ENCODE results near the gene GORASP2.

GORASP2 gene

DNA sequence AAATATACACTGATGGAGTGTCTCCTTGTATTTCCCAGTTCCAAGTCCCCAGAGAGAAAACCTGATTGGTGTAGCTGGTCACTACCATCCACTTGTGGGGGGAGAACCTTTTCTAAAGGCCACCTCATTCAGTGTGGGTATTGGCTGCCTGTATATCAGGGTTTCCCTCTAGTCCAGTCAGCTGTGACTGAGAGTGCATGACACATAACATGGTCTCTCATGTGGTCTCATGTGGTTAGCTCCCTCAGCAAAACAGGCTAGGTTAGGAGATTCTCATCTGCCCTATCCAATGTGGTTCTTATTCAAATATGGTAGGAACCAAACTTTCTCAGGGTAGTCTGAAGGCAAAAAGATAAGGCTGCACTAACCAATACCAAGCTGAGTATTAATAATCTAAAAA, 4.1 kb upstream of the GORASP2 start:
- DNase-seq: no peak

DNA sequence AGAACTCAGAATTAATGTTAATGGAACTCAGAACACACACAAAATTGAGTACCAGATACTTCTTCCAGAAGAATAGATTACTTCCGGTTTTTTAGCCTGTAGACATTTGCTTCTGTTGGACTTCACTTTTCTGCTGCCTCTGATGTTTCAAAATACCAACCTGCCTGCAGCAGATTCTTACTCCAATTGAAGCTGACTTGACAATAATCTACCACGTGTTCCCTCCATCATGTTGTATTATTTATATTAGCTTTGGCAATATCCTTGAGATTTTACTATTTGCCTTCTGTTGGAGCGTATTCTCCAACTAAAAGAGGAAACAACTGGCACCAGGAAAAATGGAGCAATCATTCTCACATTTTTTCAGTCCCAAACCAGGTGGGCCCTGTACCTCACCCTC, 3.1 kb upstream of the GORASP2 start:
- no peak for DNase-seq

DNA sequence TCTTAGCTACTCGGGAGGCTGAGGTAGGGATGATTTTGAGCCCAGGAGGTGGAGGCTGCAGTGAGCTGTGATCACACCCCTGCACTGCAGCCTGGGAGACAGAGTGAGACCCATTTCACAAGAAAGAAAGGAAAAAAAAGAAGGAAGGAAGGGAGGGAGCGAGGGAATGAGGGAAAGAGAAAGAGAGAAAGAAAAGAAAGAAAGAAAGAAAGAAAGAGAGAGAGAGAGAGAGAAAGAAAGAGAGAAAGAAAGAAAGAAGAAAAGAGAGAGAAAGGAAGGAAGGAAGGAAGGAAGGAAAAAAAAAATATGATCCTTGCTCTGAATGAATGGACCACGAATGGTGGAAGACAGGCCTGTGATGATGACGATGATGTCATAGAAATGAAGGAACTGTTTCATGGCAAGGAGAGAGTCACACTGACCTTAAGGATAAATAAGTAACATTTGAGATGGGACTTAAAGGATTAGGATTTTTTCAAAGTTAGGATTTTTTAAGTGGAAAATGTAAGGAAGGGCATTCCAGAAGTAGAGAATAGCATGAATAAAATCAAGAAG, 2.2 kb upstream of the GORASP2 start:
- no peak for DNase-seq

- peak; percentile 41 for DNase-seq
Measured at GRCh38 chr2:170928036-170928823, 823 bp upstream of the GORASP2 start.

- DNase-seq: peak; percentile 50
Measured at GRCh38 chr2:170929686-170930050, 615 bp downstream of the GORASP2 start.

DNA sequence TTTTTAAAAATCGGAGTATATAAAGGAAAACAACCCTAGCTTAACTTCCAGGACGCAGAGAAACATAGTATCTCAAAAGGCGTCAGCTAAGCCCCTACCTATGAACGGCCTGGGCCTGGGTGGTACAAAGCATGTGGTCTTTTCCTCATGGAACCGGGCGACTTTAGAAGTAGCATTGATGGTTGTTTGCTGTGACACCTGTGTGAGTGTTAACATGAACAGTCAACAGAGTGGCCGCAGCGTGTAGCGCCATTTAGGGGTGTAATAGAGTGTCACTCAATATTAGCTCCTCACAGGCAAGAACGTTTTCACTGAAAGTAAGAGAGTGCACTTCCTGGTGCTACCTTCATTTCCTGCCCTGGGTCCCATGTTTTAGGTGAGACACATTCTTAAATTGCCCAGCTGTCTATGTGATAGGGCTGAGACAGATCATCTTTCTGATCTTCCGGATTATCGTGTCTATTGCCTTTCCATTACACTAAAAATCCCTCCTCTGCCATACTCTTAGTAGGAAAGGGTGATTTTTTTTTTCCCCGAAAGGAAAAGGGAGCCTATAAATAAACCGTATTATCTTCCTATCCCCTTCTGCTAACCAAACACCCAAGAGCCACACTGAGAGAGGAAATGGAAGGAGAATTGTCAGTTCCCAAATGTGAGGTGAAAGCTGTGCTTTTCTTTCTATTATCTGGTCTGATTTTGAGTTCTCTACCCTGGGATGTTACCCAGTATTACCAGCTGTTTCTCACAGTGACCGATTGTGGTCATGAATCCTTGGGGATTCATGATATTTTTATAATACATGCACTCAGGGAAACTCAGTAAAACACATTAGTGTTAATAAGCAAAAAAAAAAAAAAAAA, 1.3 kb downstream of the GORASP2 start:
- peak; percentile 84 for DNase-seq

GRCh38 chr2:170930991-170931266, 1.9 kb downstream of the GORASP2 start:
- no peak for DNase-seq

GRCh38 chr2:170932166-170932565, 3.1 kb downstream of the GORASP2 start:
- no peak for DNase-seq

DNA sequence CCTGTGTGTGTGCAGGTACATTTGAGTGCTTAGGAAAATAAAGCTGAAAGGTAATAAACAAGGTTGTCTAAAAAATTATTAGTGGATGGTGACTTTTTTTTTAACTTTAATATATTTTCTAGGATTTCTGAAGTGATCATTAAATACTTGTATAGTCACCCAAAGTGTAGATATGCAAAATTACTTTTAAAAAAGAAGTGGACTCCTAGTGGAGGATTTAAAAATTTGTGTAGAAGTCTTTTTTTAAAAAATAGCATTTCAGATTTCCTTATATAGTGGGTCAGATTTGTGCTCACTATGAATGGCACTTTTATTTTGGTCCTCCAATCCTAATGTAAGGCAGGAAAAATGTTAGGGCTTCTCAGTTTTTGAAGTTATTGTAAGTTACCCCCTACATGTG, 3.9 kb downstream of the GORASP2 start:
- DNase-seq: no peak

- DNase-seq: peak; percentile 70
Measured at GRCh38 chr2:170937709-170938379, 8.8 kb downstream of the GORASP2 start.

DNA sequence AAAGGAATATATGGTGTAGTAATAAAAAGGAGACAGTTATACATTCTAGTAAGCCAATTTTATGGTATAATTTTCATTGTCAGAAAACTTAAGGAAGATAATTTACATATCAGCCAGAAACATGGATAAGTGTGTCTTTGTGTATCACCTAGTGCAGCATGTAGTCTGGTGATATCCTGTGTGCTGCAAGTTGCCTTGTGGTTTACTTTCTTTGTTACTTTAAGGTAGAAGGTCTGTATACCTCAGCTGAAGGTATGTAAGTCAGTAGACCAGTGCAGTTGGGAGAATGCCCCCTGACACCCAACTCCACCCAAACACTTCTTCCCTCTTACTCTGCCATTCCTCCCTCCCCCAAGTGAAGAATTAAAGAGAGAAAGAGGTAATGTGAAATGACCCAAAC, 11.0 kb downstream of the GORASP2 start:
- no peak for DNase-seq

DNA sequence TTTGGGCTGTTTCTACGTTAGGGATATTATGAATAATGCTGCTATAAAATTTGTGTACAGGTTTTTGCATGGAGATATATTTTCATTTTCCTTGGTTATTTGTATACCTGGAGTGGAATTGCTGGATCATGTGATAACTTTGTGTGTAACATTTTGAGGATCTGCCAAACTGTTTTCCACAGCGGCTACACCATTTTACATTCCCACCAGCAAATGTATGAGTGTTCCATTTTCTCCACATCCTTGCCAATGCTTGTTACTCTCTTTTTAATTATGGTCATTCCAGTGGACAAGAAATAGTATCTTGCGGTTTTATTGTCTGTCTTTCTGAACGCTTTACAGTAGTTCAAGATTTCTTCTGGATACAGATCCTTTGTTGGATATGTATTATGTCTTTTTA, 13.6 kb downstream of the GORASP2 start:
- no peak for DNase-seq

- DNase-seq: no peak
Measured at GRCh38 chr2:170943041-170943440, 14.0 kb downstream of the GORASP2 start.

- no peak for DNase-seq
Measured at GRCh38 chr2:170943596-170943995, 14.5 kb downstream of the GORASP2 start.

- no peak for DNase-seq
Measured at GRCh38 chr2:170944545-170944944, 15.5 kb downstream of the GORASP2 start.

- DNase-seq: no peak
Measured at GRCh38 chr2:170949415-170949814, 20.4 kb downstream of the GORASP2 start.

DNA sequence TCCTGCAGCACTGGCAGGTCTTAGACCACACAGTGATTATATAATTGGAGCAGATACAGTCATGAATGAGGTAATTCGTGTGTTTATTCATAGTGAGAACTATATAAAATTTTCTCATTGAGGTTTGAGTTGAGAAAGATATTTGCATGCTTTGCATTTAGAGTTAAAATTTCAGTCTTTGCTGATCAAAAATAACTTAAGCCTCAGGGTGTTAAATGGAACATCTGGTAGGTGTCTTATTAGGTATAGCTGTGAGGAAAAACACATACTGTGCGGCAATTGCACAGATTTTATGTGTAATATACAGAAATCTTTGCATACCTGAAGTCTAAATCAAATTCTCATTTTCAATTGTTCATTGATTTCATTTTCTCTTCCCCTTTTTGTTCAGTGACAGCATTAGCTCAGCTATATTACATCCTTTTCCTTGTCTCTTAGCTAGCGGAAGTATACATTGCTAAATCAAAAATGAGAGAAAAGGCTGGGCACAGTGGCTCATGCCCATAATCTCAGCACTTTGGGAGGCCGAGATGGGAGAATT, 21.2 kb downstream of the GORASP2 start:
- DNase-seq: no peak

DNA sequence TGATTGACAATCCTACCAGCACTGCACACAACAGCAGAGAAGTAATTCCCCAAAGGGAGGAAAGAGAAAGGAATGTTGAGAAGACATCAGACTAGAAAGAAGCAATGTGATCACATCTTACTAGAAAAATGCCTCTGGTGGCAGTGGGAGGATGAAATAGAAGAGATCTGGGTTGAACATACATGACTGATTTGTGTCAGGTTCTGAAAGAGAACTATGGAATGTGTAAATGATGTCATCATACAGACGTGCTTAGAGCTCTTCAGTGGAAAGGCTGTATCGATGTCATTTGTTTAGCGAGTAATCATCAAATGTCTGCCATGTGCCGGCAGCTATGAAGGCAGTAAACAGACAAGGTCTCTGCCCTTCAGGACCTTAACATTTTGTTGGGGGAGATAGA, 24.9 kb downstream of the GORASP2 start:
- no peak for DNase-seq

GRCh38 chr2:170963386-170963785, 34.3 kb downstream of the GORASP2 start:
- no peak for DNase-seq

GRCh38 chr2:170965446-170966225, 36.6 kb downstream of the GORASP2 start:
- no peak for DNase-seq

DNA sequence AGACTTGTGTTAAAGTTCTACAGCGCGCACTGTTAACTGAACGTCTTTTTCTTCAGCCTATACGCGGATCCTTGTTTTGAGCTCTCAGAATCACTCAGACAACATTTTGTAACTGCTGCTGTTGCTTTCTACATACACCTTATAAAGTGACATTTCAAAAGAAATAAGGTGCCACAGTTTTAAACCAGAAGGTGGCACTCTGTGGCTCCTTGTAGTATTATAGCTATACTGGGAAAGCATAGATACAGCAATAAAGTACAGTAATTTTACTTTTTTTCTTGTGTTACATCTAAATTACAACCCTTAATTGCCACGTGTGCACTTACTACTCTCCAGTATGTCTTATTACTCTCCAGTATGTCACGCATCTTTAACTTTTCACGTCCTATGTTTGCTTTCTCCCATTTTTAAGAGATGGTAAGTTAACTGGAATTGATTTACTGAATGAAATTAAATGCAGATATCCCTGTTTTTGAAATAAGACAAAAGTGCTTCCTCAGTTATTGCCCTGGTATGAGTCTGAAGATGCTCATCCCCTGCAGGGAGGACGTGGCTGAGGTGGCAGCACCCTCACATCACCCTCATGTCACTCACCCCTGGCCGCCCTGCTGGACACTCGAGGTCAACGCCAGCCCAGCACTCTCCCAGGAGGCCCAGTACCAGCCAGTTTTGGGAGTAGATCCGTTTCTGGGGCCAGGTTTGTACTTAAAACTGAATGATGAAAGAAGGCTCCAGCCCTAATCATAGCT, 37.8 kb downstream of the GORASP2 start:
- peak; percentile 43 for DNase-seq

DNA sequence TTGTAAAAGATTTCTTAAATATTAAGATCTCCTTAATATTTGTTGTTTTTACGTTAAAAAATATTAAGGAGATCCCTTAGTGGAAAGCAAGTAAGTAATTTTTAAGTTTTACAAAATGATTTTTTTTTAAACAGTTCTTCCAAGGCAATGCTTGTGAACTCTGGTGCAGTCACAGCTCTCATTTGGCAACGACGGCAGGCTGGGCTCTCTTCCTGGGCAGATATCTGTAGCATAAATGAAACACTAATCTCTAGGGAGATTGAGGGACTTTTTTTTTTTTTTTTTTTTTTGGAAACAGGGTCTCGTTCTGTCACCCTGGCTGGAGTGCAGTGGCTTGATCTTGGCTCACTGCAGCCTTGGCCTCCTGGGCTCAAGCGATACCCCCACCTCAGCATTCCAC, 38.5 kb downstream of the GORASP2 start:
- DNase-seq: no peak
